Neural progenitor cell (in vitro differentiated cells): ENCODE results near the gene MBTPS2. TPM values are rescaled to one million over a fixed set of nuclear protein-coding genes. Genes with fewer than 3 reads are reported as not detected.
"Not testable (repeated sequence)": the region's sequence is repeated elsewhere in the genome, so short reads cannot be mapped to it uniquely, and the experiment has no call there.

Experiments
- DNase-seq: peaks from one replicate; pipeline ENCODE4 v3.0.0-alpha.2; 2016; ENCODE audit warnings: low spot score
- H2AFZ ChIP-seq: fragments of 200-600 bp; sonication (generic); replicated peaks from 2 replicates; pipeline ENCODE4 v1.6.1; 2016; ENCODE audit warnings: antibody characterized with exemption
- H3F3A ChIP-seq: fragments of 200-600 bp; sonication (generic); 2 replicates; pipeline ENCODE4 v1.6.1; 2016; ENCODE audit warnings: antibody characterized with exemption, low read depth
- H3K27ac ChIP-seq: fragments of 200-600 bp; sonication (generic); 2 replicates; pipeline ENCODE4 v1.5.1; 2016; ENCODE audit warnings: mild to moderate bottlenecking
- H3K27me3 ChIP-seq: fragments of 200-600 bp; sonication (generic); 2 replicates; pipeline ENCODE4 v1.6.1; 2016; ENCODE audit warnings: mild to moderate bottlenecking, moderate library complexity
- H3K36me3 ChIP-seq: fragments of 200-600 bp; sonication (generic); 2 replicates; pipeline ENCODE4 v1.5.1; 2016
- H3K4me1 ChIP-seq: fragments of 200-600 bp; sonication (generic); 2 replicates; pipeline ENCODE4 v1.6.1; 2016; ENCODE audit warnings: mixed run types
- H3K4me2 ChIP-seq: fragments of 200-600 bp; sonication (generic); 2 replicates; pipeline ENCODE4 v1.6.1; 2016
- H3K4me3 ChIP-seq: fragments of 200-600 bp; sonication (generic); 2 replicates; pipeline ENCODE4 v1.5.1; 2016
- H3K79me2 ChIP-seq: fragments of 200-600 bp; sonication (generic); 2 replicates; pipeline ENCODE4 v1.6.1; 2016; ENCODE audit warnings: low read depth
- H3K9ac ChIP-seq: fragments of 200-600 bp; sonication (generic); 2 replicates; pipeline ENCODE4 v1.6.1; 2016
- H3K9me3 ChIP-seq: fragments of 200-600 bp; sonication (generic); 2 replicates; pipeline ENCODE4 v1.5.1; 2016; ENCODE audit warnings: low read depth
- H4K20me1 ChIP-seq: fragments of 200-600 bp; sonication (generic); 2 replicates; pipeline ENCODE4 v1.6.1; 2016; ENCODE audit warnings: low read depth
- H3K27ac Mint-ChIP-seq: 3 replicates; pipeline ENCODE4 v1.8.0; 2021; ENCODE audit warnings: mixed read lengths
- H3K27me3 Mint-ChIP-seq: 2 replicates; pipeline ENCODE4 v1.8.0; 2022; ENCODE audit warnings: low read depth, mild to moderate bottlenecking, inconsistent platforms, moderate library complexity, mixed read lengths; ENCODE audit not compliant: insufficient read depth
- H3K36me3 Mint-ChIP-seq: 3 replicates; pipeline ENCODE4 v1.8.0; 2021; ENCODE audit warnings: mixed read lengths
- H3K4me1 Mint-ChIP-seq: 3 replicates; pipeline ENCODE4 v1.8.0; 2021; ENCODE audit warnings: mixed read lengths
- H3K4me3 Mint-ChIP-seq: 3 replicates; pipeline ENCODE4 v1.8.0; 2021; ENCODE audit warnings: mild to moderate bottlenecking, moderate library complexity, mixed read lengths
- H3K9me3 Mint-ChIP-seq: 3 replicates; pipeline ENCODE4 v1.8.0; 2020; ENCODE audit warnings: mixed read lengths
- EZH2 ChIP-seq: fragments of 200-600 bp; sonication (generic); IDR thresholded peaks from 2 replicates; pipeline ENCODE4 v1.6.1; 2017; ENCODE audit warnings: antibody characterized with exemption, mild to moderate bottlenecking, moderate library complexity
- EZH2phosphoT487 ChIP-seq: fragments of 200-600 bp; sonication (generic); IDR thresholded peaks from 2 replicates; pipeline ENCODE4 v1.6.1; 2017; ENCODE audit warnings: antibody characterized with exemption
- total RNA-seq: library from RNA; depleted of rRNA; stranded (reverse); fragments of >200 nt; gene quantifications from 2 replicates; pipeline ENCODE4 v1.2.3, GENCODE V29; 2015; ENCODE audit warnings: low replicate concordance
- TF ChIP-seq, protein P1 (sequence below): fragments of 200-600 bp; sonication (generic); IDR thresholded peaks from 2 replicates; pipeline ENCODE4 v1.5.1; 2017; ENCODE audit warnings: antibody characterized with exemption, mild to moderate bottlenecking

MBTPS2 gene
- total RNA-seq, 1 donor from 2014 or later: 8.4 TPM

DNA sequence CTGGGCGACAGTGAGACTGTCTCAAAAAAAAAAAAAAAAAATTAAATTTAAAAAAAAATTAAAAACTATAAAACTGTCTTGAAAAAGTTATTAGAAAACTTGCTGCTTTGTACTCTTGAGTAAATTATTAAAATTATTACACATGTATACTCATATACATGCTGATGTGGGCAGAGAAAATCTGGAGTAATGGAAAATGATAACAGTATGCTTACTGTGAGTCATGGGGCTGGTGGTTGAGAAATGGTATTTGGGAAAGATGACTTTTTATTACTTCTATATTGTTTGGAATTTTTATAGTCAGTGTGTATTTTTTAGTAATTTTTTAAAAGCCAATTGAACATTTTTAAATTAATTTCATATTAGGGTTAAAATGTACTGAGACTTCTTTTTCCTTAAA, 23.8 kb downstream of the MBTPS2 start:
- H3K9me3 ChIP-seq: no peaks in the 10 kb centered on the region
- no peak overlapping the region for H3K4me2 ChIP-seq
- Mint-ChIP-seq H3K4me3 (no peak overlapping the region), H3K27ac (no peak overlapping the region), H3K27me3 (no peaks in the 10 kb centered on the region), H3K36me3 (no peaks in the 10 kb centered on the region), H3K4me1 (no peaks in the 10 kb centered on the region), H3K9me3 (no peaks in the 10 kb centered on the region)
- no peak overlapping the region for H3K27ac ChIP-seq
- H3F3A ChIP-seq: no peaks in the 10 kb centered on the region
- no peak for DNase-seq
- H4K20me1 ChIP-seq: no peaks in the 10 kb centered on the region
- no peak for TF ChIP-seq EZH2phosphoT487
- H3K36me3 ChIP-seq: no peaks in the 10 kb centered on the region
- no peak overlapping the region for H3K4me3 ChIP-seq
- H3K9ac ChIP-seq: no peak overlapping the region
- no peak overlapping the region for H2AFZ ChIP-seq
- H3K79me2 ChIP-seq: no peaks in the 10 kb centered on the region
- H3K27me3 ChIP-seq: no peaks in the 10 kb centered on the region
- H3K4me1 ChIP-seq: no peaks in the 10 kb centered on the region

DNA sequence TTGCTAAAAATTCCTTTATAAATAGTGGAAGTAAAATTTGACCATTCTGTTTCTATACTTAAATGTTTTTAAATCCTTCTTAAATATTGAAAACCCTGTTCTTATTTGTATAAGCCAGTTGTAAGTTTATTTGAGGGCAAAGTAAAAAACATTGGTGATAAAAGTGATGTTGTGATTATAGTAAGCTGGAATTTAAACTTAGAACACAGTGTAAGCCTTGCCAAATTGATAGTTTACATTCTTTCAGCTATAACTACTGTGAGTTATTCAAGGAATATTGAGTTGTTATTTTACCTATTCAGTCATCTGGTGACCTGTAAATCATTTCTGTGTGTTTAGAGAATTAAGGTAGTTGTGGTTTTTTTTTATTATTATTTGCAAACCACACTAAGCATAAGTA, 26.0 kb downstream of the MBTPS2 start:
- Mint-ChIP-seq H3K27ac (no peak overlapping the region), H3K4me3 (no peak overlapping the region), H3K4me1 (no peaks in the 10 kb centered on the region), H3K36me3 (no peaks in the 10 kb centered on the region), H3K27me3 (no peaks in the 10 kb centered on the region), H3K9me3 (no peaks in the 10 kb centered on the region)
- H3K9me3 ChIP-seq: no peaks in the 10 kb centered on the region
- TF ChIP-seq EZH2: no peak
- TF ChIP-seq, protein P1, sequence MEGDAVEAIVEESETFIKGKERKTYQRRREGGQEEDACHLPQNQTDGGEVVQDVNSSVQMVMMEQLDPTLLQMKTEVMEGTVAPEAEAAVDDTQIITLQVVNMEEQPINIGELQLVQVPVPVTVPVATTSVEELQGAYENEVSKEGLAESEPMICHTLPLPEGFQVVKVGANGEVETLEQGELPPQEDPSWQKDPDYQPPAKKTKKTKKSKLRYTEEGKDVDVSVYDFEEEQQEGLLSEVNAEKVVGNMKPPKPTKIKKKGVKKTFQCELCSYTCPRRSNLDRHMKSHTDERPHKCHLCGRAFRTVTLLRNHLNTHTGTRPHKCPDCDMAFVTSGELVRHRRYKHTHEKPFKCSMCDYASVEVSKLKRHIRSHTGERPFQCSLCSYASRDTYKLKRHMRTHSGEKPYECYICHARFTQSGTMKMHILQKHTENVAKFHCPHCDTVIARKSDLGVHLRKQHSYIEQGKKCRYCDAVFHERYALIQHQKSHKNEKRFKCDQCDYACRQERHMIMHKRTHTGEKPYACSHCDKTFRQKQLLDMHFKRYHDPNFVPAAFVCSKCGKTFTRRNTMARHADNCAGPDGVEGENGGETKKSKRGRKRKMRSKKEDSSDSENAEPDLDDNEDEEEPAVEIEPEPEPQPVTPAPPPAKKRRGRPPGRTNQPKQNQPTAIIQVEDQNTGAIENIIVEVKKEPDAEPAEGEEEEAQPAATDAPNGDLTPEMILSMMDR: no peak
- no peak for TF ChIP-seq EZH2phosphoT487
- no peak overlapping the region for H3K27ac ChIP-seq
- H3K36me3 ChIP-seq: no peaks in the 10 kb centered on the region
- H3K27me3 ChIP-seq: no peaks in the 10 kb centered on the region
- DNase-seq: no peak
- H3K4me1 ChIP-seq: no peaks in the 10 kb centered on the region
- no peaks in the 10 kb centered on the region for H3K79me2 ChIP-seq
- no peaks in the 10 kb centered on the region for H3F3A ChIP-seq
- H2AFZ ChIP-seq: no peak overlapping the region
- H3K9ac ChIP-seq: no peak overlapping the region
- no peaks in the 10 kb centered on the region for H4K20me1 ChIP-seq
- H3K4me2 ChIP-seq: no peak overlapping the region
- H3K4me3 ChIP-seq: no peak overlapping the region

- TF ChIP-seq EZH2 (no peak), EZH2phosphoT487 (no peak)
- TF ChIP-seq, protein P1: no peak
- H3K4me1 Mint-ChIP-seq: no peaks in the 10 kb centered on the region
- no peak for DNase-seq
These were observed 31.1 kb downstream of the MBTPS2 start for GRCh38 chrX:21870494-21870893.

DNA sequence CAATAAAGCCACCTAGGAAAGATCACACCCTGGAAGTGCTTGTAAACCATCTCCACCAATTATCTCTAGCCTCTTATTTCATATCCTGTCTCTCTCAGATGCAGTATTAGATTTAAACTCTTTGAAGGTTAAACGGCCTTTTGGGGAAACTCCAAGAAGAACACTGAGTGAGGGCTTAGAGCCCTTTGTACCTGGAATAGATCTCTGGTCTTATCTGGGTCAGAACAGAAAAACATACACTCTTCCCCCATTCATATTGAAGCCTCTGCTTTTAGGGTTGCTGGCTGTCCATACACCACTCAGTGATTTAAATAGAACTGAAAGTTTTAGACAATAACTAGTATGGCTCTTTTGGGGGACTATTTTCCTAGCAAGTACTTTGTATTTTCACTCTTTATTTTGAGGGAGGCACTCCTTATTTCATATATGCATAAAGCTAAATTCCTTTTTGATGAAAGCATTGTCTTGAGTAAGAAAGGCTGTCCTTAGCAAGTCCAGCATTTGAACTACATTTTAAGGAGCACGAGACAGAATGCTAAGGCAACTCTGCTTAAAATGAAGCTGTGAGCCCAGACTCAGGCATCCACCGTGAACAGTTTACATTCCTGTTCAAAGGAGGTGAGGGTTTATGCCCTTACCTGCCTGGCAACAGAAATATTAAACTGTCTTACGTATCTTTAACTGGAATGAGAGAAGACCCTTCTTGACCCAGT, 33.8 kb downstream of the MBTPS2 start:
- H3K27ac ChIP-seq: no peak overlapping the region
- H3K4me2 ChIP-seq: no peak overlapping the region
- no peak overlapping the region for H3K4me3 ChIP-seq
- Mint-ChIP-seq H3K36me3 (no peaks in the 10 kb centered on the region), H3K4me1 (no peaks in the 10 kb centered on the region), H3K27me3 (no peaks in the 10 kb centered on the region), H3K27ac (no peak overlapping the region), H3K4me3 (no peak overlapping the region), H3K9me3 (no peaks in the 10 kb centered on the region)
- DNase-seq: no peak
- H3K27me3 ChIP-seq: no peaks in the 10 kb centered on the region
- H3F3A ChIP-seq: no peaks in the 10 kb centered on the region
- no peaks in the 10 kb centered on the region for H4K20me1 ChIP-seq
- H3K9me3 ChIP-seq: no peaks in the 10 kb centered on the region
- H3K79me2 ChIP-seq: no peaks in the 10 kb centered on the region
- no peak overlapping the region for H2AFZ ChIP-seq
- no peaks in the 10 kb centered on the region for H3K4me1 ChIP-seq
- no peaks in the 10 kb centered on the region for H3K36me3 ChIP-seq
- no peak for TF ChIP-seq EZH2phosphoT487
- TF ChIP-seq, protein P1: no peak
- TF ChIP-seq EZH2: no peak
- H3K9ac ChIP-seq: no peak overlapping the region

More at GRCh38 chrX:21870494-21870893, 31.1 kb downstream of the MBTPS2 start:
- no peak overlapping the region for H2AFZ ChIP-seq
- H3K4me2 ChIP-seq: no peak overlapping the region
- Mint-ChIP-seq H3K27ac (no peak overlapping the region), H3K4me3 (no peak overlapping the region), H3K27me3 (no peaks in the 10 kb centered on the region), H3K9me3 (no peaks in the 10 kb centered on the region), H3K36me3 (no peaks in the 10 kb centered on the region)
- H4K20me1 ChIP-seq: no peaks in the 10 kb centered on the region
- H3K4me1 ChIP-seq: no peaks in the 10 kb centered on the region
- no peaks in the 10 kb centered on the region for H3K9me3 ChIP-seq
- H3K27ac ChIP-seq: no peak overlapping the region
- H3K27me3 ChIP-seq: no peaks in the 10 kb centered on the region
- no peaks in the 10 kb centered on the region for H3F3A ChIP-seq
- H3K4me3 ChIP-seq: no peak overlapping the region
- no peaks in the 10 kb centered on the region for H3K79me2 ChIP-seq
- H3K9ac ChIP-seq: no peak overlapping the region
- H3K36me3 ChIP-seq: no peaks in the 10 kb centered on the region

DNA sequence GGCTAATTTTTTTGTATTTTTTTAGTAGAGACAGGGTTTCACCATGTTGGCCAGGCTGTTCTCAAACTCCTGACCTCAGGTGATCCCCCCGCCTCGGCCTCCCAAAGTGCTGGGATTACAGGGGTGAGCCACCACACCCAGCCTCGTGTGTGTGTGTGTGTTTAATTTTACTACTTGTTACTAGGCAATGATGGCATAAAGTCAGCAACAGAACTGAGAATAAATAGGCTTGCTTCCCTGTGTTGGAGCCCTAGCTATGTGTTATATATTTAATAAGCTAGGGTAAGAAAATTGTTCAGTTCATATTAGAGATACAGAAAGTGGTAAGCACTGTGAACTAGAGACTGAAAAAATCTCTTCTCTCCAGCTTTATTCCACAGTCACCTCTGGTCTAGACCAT, 34.8 kb downstream of the MBTPS2 start:
- H3K9me3 ChIP-seq, H4K20me1 ChIP-seq, H3K4me3 ChIP-seq, H3K27ac Mint-ChIP-seq, H3F3A ChIP-seq, H3K79me2 ChIP-seq, H3K36me3 ChIP-seq, H3K27ac ChIP-seq, H3K4me3 Mint-ChIP-seq, H3K9ac ChIP-seq, H2AFZ ChIP-seq, H3K27me3 ChIP-seq, H3K4me1 Mint-ChIP-seq, H3K4me2 ChIP-seq, H3K9me3 Mint-ChIP-seq, H3K4me1 ChIP-seq, DNase-seq, H3K27me3 Mint-ChIP-seq, H3K36me3 Mint-ChIP-seq: not testable (repeated sequence)
